GM21526 (cell line): Measurements from ENCODE around the gene VAMP5.
"Not testable (repeated sequence)": the region's sequence is repeated elsewhere in the genome, so short reads cannot be mapped to it uniquely, and the experiment has no call there.

ENCODE experiments used
- ATAC-seq: cut with Tn5 transposase; IDR thresholded peaks from one replicate; pipeline ENCODE4 v1.9.1; 2021; ENCODE audit warnings: moderate library complexity; ENCODE audit not compliant: unreplicated experiment, low FRiP score

VAMP5 gene

GRCh38 chr2:85549826-85550225 lies 34.4 kb upstream of the VAMP5 start:
- ATAC-seq: no peak

GRCh38 chr2:85550486-85550885 lies 33.7 kb upstream of the VAMP5 start:
- no peak for ATAC-seq

- ATAC-seq: peak; percentile 44
Measured at GRCh38 chr2:85551698-85552678, 32.2 kb upstream of the VAMP5 start.

- ATAC-seq: no peak
Measured at GRCh38 chr2:85553184-85553583, 31.0 kb upstream of the VAMP5 start.

- ATAC-seq: no peak
Measured at GRCh38 chr2:85554980-85555612, 29.1 kb upstream of the VAMP5 start.

GRCh38 chr2:85557130-85557529 lies 27.1 kb upstream of the VAMP5 start:
- ATAC-seq: no peak

GRCh38 chr2:85558160-85558559 lies 26.1 kb upstream of the VAMP5 start:
- ATAC-seq: no peak

GRCh38 chr2:85560403-85560726 lies 23.9 kb upstream of the VAMP5 start:
- ATAC-seq: not testable (repeated sequence)

GRCh38 chr2:85560812-85561279 lies 23.4 kb upstream of the VAMP5 start:
- no peak for ATAC-seq

GRCh38 chr2:85561280-85562212 lies 22.7 kb upstream of the VAMP5 start, which contains the start of gene GGCX:
Gene GGCX, minus strand, starts transcription at chr2:85561493. Its CDS starts 65 bp downstream, at chr2:85561428.
- ATAC-seq: peak; percentile 83

GRCh38 chr2:85564144-85564563 lies 20.1 kb upstream of the VAMP5 start:
- no peak for ATAC-seq

- ATAC-seq: no peak
Measured at GRCh38 chr2:85566265-85566664, 18.0 kb upstream of the VAMP5 start.

GRCh38 chr2:85575739-85576138 lies 8.5 kb upstream of the VAMP5 start:
- no peak for ATAC-seq

- no peak for ATAC-seq
Measured at GRCh38 chr2:85577063-85577385, 7.2 kb upstream of the VAMP5 start.

- peak; percentile 74 for ATAC-seq
Measured at GRCh38 chr2:85577386-85578242, 6.6 kb upstream of the VAMP5 start, which contains the start of gene VAMP8. Gene VAMP8, plus strand, starts transcription at chr2:85577586. Its CDS starts 61 bp downstream, at chr2:85577647.

GRCh38 chr2:85578243-85579180 lies 5.7 kb upstream of the VAMP5 start:
- ATAC-seq: peak; percentile 29

- no peak for ATAC-seq
Measured at GRCh38 chr2:85579266-85579935, 4.8 kb upstream of the VAMP5 start.

- no peak for ATAC-seq
Measured at GRCh38 chr2:85580206-85580605, 4.0 kb upstream of the VAMP5 start.
